IMR-90 (cell line): ENCODE data around the gene KLHL29. TPM values are rescaled to one million over a fixed set of nuclear protein-coding genes. Genes with fewer than 3 reads are reported as not detected.

Experiments
- ATAC-seq: fragments of 200-7000 bp; cut with Tn5 transposase; 2 replicates; pipeline ENCODE4 v1.9.1; 2020; ENCODE audit warnings: low read depth, mild to moderate bottlenecking, moderate library complexity
- BruUV-seq: library from RNA; stranded (reverse); fragments of 400-500 nt; replicated peaks from 2 replicates; lab custom pipeline; 2021; lab: Mats Ljungman, UMichigan
- CTCF ChIA-PET: fragments of 300-600 bp; formaldehyde crosslinking; extraction: SDS; loops from one replicate; lab custom pipeline; 2021; ENCODE audit warnings: antibody characterized with exemption; lab: Yijun Ruan, JAX
- POLR2A ChIA-PET: fragments of 300-600 bp; sonication (Branson Sonifier 250); formaldehyde crosslinking; loops from one replicate; lab custom pipeline; 2022; ENCODE audit warnings: antibody characterized with exemption; ENCODE audit not compliant: unreplicated experiment; lab: Charles Lee
- DNase-seq: peaks from one replicate; pipeline ENCODE4 v3.0.0; 2013
- H2AFZ ChIP-seq: replicated peaks from 2 replicates; pipeline ENCODE3; 2013; ENCODE audit warnings: low read length, mild to moderate bottlenecking; ENCODE audit not compliant: poor library complexity
- H2AK5ac ChIP-seq: 2 replicates; pipeline ENCODE4 v1.6.1; 2013; ENCODE audit warnings: low read depth, low read length, inconsistent platforms
- H2AK9ac ChIP-seq: replicated peaks from 2 replicates; pipeline ENCODE3; 2013; ENCODE audit warnings: mild to moderate bottlenecking, low read depth, low read length, moderate library complexity; ENCODE audit not compliant: poor library complexity
- H2BK120ac ChIP-seq: 2 replicates; pipeline ENCODE4 v1.6.1; 2013; ENCODE audit warnings: low read depth, low read length, inconsistent platforms
- H2BK15ac ChIP-seq: 3 replicates; pipeline ENCODE4 v1.6.1; 2013; ENCODE audit warnings: low read depth, low read length, inconsistent platforms
- H2BK20ac ChIP-seq: 2 replicates; pipeline ENCODE4 v1.6.1; 2013; ENCODE audit warnings: low read depth, mild to moderate bottlenecking, inconsistent platforms, low read length, moderate library complexity
- H2BK5ac ChIP-seq: 2 replicates; pipeline ENCODE4 v1.6.1; 2013; ENCODE audit warnings: mild to moderate bottlenecking, low read depth, low read length, inconsistent platforms; ENCODE audit not compliant: poor library complexity, severe bottlenecking
- H3K14ac ChIP-seq: replicated peaks from 2 replicates; pipeline ENCODE4 v1.6.1; 2013; ENCODE audit warnings: low read depth, low read length, inconsistent platforms
- H3K18ac ChIP-seq: 2 replicates; pipeline ENCODE4 v1.6.1; 2013; ENCODE audit warnings: low read depth, low read length, control low read depth
- H3K23ac ChIP-seq: 2 replicates; pipeline ENCODE4 v1.6.1; 2013; ENCODE audit warnings: low read depth, low read length, inconsistent platforms
- H3K27ac ChIP-seq: 2 replicates; pipeline ENCODE4 v1.5.1; 2013; ENCODE audit warnings: mild to moderate bottlenecking, control low read depth, low read length; ENCODE audit not compliant: insufficient read depth
- H3K27me3 ChIP-seq: 2 replicates; pipeline ENCODE4 v1.6.1; 2013; ENCODE audit warnings: low read length; ENCODE audit not compliant: control insufficient read depth, insufficient read depth
- H3K36me3 ChIP-seq: 2 replicates; pipeline ENCODE4 v1.6.1; 2013; ENCODE audit warnings: low read length, mixed read lengths; ENCODE audit not compliant: control insufficient read depth, insufficient read depth
- H3K4ac ChIP-seq: 2 replicates; pipeline ENCODE4 v1.6.1; 2013; ENCODE audit warnings: low read depth, low read length, inconsistent platforms
- H3K4me1 ChIP-seq: 2 replicates; pipeline ENCODE4 v1.6.1; 2013; ENCODE audit warnings: low read length, mixed read lengths; ENCODE audit not compliant: control insufficient read depth, insufficient read depth
- H3K4me2 ChIP-seq: 2 replicates; pipeline ENCODE4 v1.6.1; 2013; ENCODE audit warnings: low read depth, mild to moderate bottlenecking, control low read depth, low read length, moderate library complexity
- H3K4me3 ChIP-seq: 2 replicates; pipeline ENCODE4 v1.5.1; 2013; ENCODE audit warnings: low read depth, mild to moderate bottlenecking, control low read depth, low read length, moderate library complexity; ENCODE audit not compliant: insufficient read depth
- H3K56ac ChIP-seq: 2 replicates; pipeline ENCODE4 v1.6.1; 2013; ENCODE audit warnings: low read length, inconsistent platforms; ENCODE audit not compliant: insufficient read depth; ENCODE audit errors: extremely low read depth
- H3K79me1 ChIP-seq, 2 experiments: 2 replicates each; pipeline ENCODE4 v1.6.1; 2013; ENCODE audit warnings: low read length in 2 of 2, inconsistent platforms in 1 of 2, low read depth in 1 of 2
- H3K9ac ChIP-seq: 2 replicates; pipeline ENCODE4 v1.6.1; 2013; ENCODE audit warnings: low read depth, low read length, control low read depth
- H3K9me1 ChIP-seq: 2 replicates; pipeline ENCODE4 v1.6.1; 2013; ENCODE audit warnings: low read length, inconsistent platforms; ENCODE audit not compliant: insufficient read depth
- H3K9me3 ChIP-seq: 2 replicates; pipeline ENCODE4 v1.6.1; 2013; ENCODE audit warnings: low read length; ENCODE audit not compliant: control insufficient read depth, insufficient read depth
- H4K20me1 ChIP-seq: 2 replicates; pipeline ENCODE4 v1.6.1; 2013; ENCODE audit warnings: low read length, inconsistent platforms; ENCODE audit not compliant: insufficient read depth
- H4K5ac ChIP-seq: 2 replicates; pipeline ENCODE4 v1.6.1; 2013; ENCODE audit warnings: mild to moderate bottlenecking, low read depth, low read length, control low read depth
- H4K8ac ChIP-seq, 2 experiments: 2 replicates each; pipeline ENCODE4 v1.6.1; 2013; ENCODE audit warnings: low read depth in 2 of 2, low read length in 2 of 2, control low read depth in 1 of 2, inconsistent platforms in 1 of 2
- H4K91ac ChIP-seq: 2 replicates; pipeline ENCODE4 v1.6.1; 2013; ENCODE audit warnings: low read depth, low read length, inconsistent platforms; ENCODE audit not compliant: insufficient read depth
- NFE2L2 ChIP-seq: fragments of 150-350 bp; IDR thresholded peaks from 2 replicates; pipeline ENCODE4 v1.6.1; 2016; ENCODE audit warnings: low read depth, mild to moderate bottlenecking, low read length
- WGBS, 2 experiments: methylation state at CpG; one replicate each; pipeline versions ENCODE4 v1.1.5 to v1.1.7; 2013; ENCODE audit warnings: missing lambda C conversion rate in 2 of 2; ENCODE audit not compliant: insufficient read length in 1 of 2; ENCODE audit errors: extremely low coverage in 2 of 2; 5-methylcytosine and 5-hydroxymethylcytosine counted together
- dilution Hi-C: fragments of 300-500 bp; cut with HindIII; formaldehyde crosslinking; loops from one replicate; pipeline ENCODE4 v1.14.3; 2018; ENCODE audit warnings: low sequenced_read_pairs; ENCODE audit not compliant: unreplicated experiment
- in situ Hi-C: fragments of 300-500 bp; cut with MboI; formaldehyde crosslinking; loops from 3 replicates; pipeline ENCODE4 v1.14.3; 2019; ENCODE audit warnings: low sequenced_read_pairs, inconsistent platforms, mixed read lengths
- intact Hi-C: fragments of 100-400 bp; cut with micrococcal nuclease; formaldehyde crosslinking; loops from 2 replicates; pipeline ENCODE4 v1.10.0; 2022
- polyA plus RNA-seq, 3 experiments: library from polyadenylated mRNA; depleted of rRNA; stranded (reverse); fragments of >200 nt; gene quantifications; 2 replicates each; pipeline ENCODE4 v1.2.3, GENCODE V29; 2012; ENCODE audit warnings: low replicate concordance in 1 of 3
- total RNA-seq: library from RNA; depleted of rRNA; stranded (reverse); fragments of >200 nt; gene quantifications from 2 replicates; pipeline ENCODE4 v1.2.3, GENCODE V29; 2012
- TF ChIP-seq, protein P1 (sequence below): conservative IDR thresholded peaks from 2 replicates; pipeline ENCODE4 v1.5.1; 2012; ENCODE audit warnings: mild to moderate bottlenecking, low read depth, low read length, improper control_type of control experiment

KLHL29 gene
- total and polyA plus RNA-seq, 2 of the 4 experiments (the other 2 are of a cell fraction): 2.0 to 8.0 TPM

DNA sequence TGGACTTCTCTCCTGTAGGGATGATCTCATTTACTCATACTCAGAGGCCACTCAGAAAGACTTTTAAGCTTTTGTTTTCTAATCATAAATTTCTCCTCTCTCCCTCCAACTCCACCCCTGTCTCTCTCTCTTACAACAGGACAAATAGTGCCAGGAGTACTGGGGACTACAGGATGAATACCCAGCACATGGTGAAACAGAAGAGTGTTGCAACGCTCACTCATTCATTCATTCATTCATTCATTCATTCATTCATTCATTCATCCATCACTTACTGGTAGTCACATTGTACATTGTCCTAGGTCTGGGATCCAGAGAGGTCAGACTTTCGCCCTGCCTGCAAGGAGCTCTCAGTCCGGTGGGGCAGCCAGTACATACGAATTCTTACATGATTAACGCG lies 97.6 kb downstream of the KLHL29 start:
- no peak overlapping the region for H3K18ac ChIP-seq
- no peak overlapping the region for H2BK5ac ChIP-seq
- DNase-seq: peak; percentile 3
- H3K27ac ChIP-seq: no peak overlapping the region
- H2BK20ac ChIP-seq: no peak overlapping the region; the same call in 1 of the 2 replicates
- no peak overlapping the region; the same call in 1 of the 2 replicates for H3K4ac ChIP-seq
- TF ChIP-seq, protein P1, sequence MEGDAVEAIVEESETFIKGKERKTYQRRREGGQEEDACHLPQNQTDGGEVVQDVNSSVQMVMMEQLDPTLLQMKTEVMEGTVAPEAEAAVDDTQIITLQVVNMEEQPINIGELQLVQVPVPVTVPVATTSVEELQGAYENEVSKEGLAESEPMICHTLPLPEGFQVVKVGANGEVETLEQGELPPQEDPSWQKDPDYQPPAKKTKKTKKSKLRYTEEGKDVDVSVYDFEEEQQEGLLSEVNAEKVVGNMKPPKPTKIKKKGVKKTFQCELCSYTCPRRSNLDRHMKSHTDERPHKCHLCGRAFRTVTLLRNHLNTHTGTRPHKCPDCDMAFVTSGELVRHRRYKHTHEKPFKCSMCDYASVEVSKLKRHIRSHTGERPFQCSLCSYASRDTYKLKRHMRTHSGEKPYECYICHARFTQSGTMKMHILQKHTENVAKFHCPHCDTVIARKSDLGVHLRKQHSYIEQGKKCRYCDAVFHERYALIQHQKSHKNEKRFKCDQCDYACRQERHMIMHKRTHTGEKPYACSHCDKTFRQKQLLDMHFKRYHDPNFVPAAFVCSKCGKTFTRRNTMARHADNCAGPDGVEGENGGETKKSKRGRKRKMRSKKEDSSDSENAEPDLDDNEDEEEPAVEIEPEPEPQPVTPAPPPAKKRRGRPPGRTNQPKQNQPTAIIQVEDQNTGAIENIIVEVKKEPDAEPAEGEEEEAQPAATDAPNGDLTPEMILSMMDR: no peak
- TF ChIP-seq NFE2L2: no peak
- H2AK9ac ChIP-seq: no peak overlapping the region
- in situ Hi-C loops: no loop called here
- intact Hi-C loops: loop anchor here (10.0 kb wide), 1 partner anchor 272 kb away; no protein-coding TSS in a partner anchor
- peaks cover 14% of the 10 kb centered on the region for H3K4me1 ChIP-seq
- POLR2A ChIA-PET: no interaction called here
- peaks cover 5% of the 10 kb centered on the region for H3K9me1 ChIP-seq
- 100% methylated on average over 3 of the region's 6 CpGs; no CpG with 5 or more reads in 1 of the 2 experiments for WGBS, 2 experiments
- H3K9ac ChIP-seq: no peak overlapping the region
- H3K4me2 ChIP-seq: no peak overlapping the region
- H3K56ac ChIP-seq: no peak overlapping the region
- H4K20me1 ChIP-seq: peaks cover 10% of the 10 kb centered on the region
- no peak overlapping the region for H3K4me3 ChIP-seq
- no peak overlapping the region for H4K91ac ChIP-seq
- H3K14ac ChIP-seq: no peak overlapping the region
- no peak for ATAC-seq
- 0 out of 2 replicates have a peak overlapping the region, but pooled peaks have one; percentile 25 for H2AK5ac ChIP-seq
- H3K23ac ChIP-seq: no peak overlapping the region
- CTCF ChIA-PET: interaction anchor here (0.5 kb wide), 1 partner anchor 454 kb away, joined by 3 read pairs; no protein-coding TSS in a partner anchor
- no peak overlapping the region for H2BK15ac ChIP-seq
- BruUV-seq: no TSS peak
- H3K79me1 ChIP-seq: peaks cover 0 to 3% of the 10 kb centered on the region in 2 experiments; a peak in 2 of 4 replicates
- no peaks in the 10 kb centered on the region for H3K27me3 ChIP-seq
- no peak overlapping the region for H4K8ac ChIP-seq
- H3K36me3 ChIP-seq: no peaks in the 10 kb centered on the region; the same call in 1 of the 2 replicates
- H3K9me3 ChIP-seq: no peaks in the 10 kb centered on the region
- no peak overlapping the region for H2AFZ ChIP-seq
- no peak overlapping the region for H4K5ac ChIP-seq
- dilution Hi-C loops: no loop called here
- H2BK120ac ChIP-seq: no peak overlapping the region
